GM23338 (cell line): ENCODE results near the gene PDGFRB.

ENCODE experiments used
- EZH2 ChIP-seq: fragments of 200-600 bp; sonication (generic); IDR thresholded peaks from one replicate; pipeline ENCODE4 v1.8.0; 2017; ENCODE audit warnings: antibody characterized with exemption, mild to moderate bottlenecking, low read depth; ENCODE audit not compliant: unreplicated experiment
- EZH2phosphoT487 ChIP-seq: fragments of 200-600 bp; sonication (generic); IDR thresholded peaks from one replicate; pipeline ENCODE4 v1.8.1; 2018; ENCODE audit warnings: antibody characterized with exemption; ENCODE audit not compliant: unreplicated experiment
- JUNB ChIP-seq: IDR thresholded peaks from one replicate; pipeline ENCODE4 v1.6.1; 2016; ENCODE audit warnings: antibody characterized with exemption; ENCODE audit not compliant: unreplicated experiment
- NANOG ChIP-seq: IDR thresholded peaks from 2 replicates; pipeline ENCODE4 v1.6.1; 2016; ENCODE audit warnings: antibody characterized with exemption, borderline replicate concordance
- POLR2AphosphoS5 ChIP-seq: IDR thresholded peaks from 2 replicates; pipeline ENCODE4 v1.6.1; 2016; ENCODE audit warnings: antibody characterized with exemption, low read depth
- STAT1 ChIP-seq: IDR thresholded peaks from one replicate; pipeline ENCODE4 v1.6.1; 2016; ENCODE audit warnings: antibody characterized with exemption; ENCODE audit not compliant: unreplicated experiment
- ZNF331 ChIP-seq: fragments of 250-450 bp; sonication (Bioruptor Pico); IDR thresholded peaks from 2 replicates; pipeline ENCODE4 v1.5.0; 2020; ENCODE audit warnings: low read depth, mild to moderate bottlenecking, moderate library complexity
- TF ChIP-seq, protein P1 (sequence below), 2 experiments: fragments of 200-600 bp in 1 of 2; sonication (generic) in 1 of 2; conservative IDR thresholded peaks; 2 replicates each; pipeline versions ENCODE4 v1.5.1 to v1.6.1; 2016 to 2017; ENCODE audit warnings: antibody characterized with exemption in 2 of 2, low read depth in 2 of 2, mild to moderate bottlenecking in 2 of 2, moderate library complexity in 1 of 2
- TF ChIP-seq, protein P2 (sequence below): IDR thresholded peaks from one replicate; pipeline ENCODE4 v1.6.1; 2018; ENCODE audit warnings: antibody characterized with exemption; ENCODE audit not compliant: unreplicated experiment

DNA sequence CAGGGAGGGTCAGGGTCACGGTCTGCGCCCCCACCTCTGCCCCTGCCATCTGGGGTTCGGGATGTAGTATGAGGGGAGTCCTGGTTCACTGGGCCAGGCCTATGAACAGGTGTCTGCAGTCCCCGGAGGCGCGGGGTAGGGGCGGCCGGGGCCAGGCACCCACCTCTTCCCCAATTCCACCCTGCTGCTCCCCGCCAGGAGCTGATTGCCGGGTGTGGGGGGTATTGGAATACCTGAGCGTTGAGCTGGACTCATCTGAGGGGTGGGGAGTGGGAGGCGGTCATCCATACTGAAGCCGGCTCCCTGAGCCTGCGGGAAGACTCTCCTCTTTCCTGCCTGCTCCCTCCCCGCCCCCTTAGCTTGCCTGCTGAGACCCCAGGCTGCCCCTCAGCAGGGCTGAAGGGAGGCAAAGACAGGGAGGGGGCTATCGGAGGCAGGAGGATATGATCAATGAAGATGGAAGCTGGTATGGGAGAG lies 34.9 kb upstream of the PDGFRB start:
- TF ChIP-seq, protein P1, sequence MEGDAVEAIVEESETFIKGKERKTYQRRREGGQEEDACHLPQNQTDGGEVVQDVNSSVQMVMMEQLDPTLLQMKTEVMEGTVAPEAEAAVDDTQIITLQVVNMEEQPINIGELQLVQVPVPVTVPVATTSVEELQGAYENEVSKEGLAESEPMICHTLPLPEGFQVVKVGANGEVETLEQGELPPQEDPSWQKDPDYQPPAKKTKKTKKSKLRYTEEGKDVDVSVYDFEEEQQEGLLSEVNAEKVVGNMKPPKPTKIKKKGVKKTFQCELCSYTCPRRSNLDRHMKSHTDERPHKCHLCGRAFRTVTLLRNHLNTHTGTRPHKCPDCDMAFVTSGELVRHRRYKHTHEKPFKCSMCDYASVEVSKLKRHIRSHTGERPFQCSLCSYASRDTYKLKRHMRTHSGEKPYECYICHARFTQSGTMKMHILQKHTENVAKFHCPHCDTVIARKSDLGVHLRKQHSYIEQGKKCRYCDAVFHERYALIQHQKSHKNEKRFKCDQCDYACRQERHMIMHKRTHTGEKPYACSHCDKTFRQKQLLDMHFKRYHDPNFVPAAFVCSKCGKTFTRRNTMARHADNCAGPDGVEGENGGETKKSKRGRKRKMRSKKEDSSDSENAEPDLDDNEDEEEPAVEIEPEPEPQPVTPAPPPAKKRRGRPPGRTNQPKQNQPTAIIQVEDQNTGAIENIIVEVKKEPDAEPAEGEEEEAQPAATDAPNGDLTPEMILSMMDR (conservative IDR thresholded peaks at IDR 0.05; ENCODE audit: low read depth in 2 of 2): no peak
- TF ChIP-seq, protein P2, sequence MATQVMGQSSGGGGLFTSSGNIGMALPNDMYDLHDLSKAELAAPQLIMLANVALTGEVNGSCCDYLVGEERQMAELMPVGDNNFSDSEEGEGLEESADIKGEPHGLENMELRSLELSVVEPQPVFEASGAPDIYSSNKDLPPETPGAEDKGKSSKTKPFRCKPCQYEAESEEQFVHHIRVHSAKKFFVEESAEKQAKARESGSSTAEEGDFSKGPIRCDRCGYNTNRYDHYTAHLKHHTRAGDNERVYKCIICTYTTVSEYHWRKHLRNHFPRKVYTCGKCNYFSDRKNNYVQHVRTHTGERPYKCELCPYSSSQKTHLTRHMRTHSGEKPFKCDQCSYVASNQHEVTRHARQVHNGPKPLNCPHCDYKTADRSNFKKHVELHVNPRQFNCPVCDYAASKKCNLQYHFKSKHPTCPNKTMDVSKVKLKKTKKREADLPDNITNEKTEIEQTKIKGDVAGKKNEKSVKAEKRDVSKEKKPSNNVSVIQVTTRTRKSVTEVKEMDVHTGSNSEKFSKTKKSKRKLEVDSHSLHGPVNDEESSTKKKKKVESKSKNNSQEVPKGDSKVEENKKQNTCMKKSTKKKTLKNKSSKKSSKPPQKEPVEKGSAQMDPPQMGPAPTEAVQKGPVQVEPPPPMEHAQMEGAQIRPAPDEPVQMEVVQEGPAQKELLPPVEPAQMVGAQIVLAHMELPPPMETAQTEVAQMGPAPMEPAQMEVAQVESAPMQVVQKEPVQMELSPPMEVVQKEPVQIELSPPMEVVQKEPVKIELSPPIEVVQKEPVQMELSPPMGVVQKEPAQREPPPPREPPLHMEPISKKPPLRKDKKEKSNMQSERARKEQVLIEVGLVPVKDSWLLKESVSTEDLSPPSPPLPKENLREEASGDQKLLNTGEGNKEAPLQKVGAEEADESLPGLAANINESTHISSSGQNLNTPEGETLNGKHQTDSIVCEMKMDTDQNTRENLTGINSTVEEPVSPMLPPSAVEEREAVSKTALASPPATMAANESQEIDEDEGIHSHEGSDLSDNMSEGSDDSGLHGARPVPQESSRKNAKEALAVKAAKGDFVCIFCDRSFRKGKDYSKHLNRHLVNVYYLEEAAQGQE: no peak
- no peak for TF ChIP-seq POLR2AphosphoS5
- no peak for TF ChIP-seq NANOG
- no peak for TF ChIP-seq ZNF331 (CRISPR knock-in tag)
- TF ChIP-seq EZH2phosphoT487: no peak
- TF ChIP-seq EZH2: no peak
- no peak for TF ChIP-seq JUNB
- TF ChIP-seq STAT1: no peak
